NCI-H226 (cell line): ENCODE results near the gene DHRS9.

Source experiments
- DNase-seq: peaks from one replicate; pipeline ENCODE4 v3.0.0-alpha.2; 2015

The DHRS9 gene

GRCh38 chr2:169065864-169066517 lies 3.4 kb upstream of the DHRS9 start:
- no peak for DNase-seq

- no peak for DNase-seq
Observed at GRCh38 chr2:169066897-169067296, 2.5 kb upstream of the DHRS9 start.

GRCh38 chr2:169069833-169070232 lies 470 bp downstream of the DHRS9 start:
- no peak for DNase-seq

- DNase-seq = no peak
Observed at GRCh38 chr2:169071455-169071854, 2.1 kb downstream of the DHRS9 start.

GRCh38 chr2:169072163-169072925 lies 3.0 kb downstream of the DHRS9 start:
- DNase-seq = no peak

GRCh38 chr2:169073211-169073962 lies 4.0 kb downstream of the DHRS9 start:
- DNase-seq = no peak

GRCh38 chr2:169073963-169074751 lies 4.8 kb downstream of the DHRS9 start:
- peak; percentile 69 for DNase-seq

- DNase-seq = no peak
Observed at GRCh38 chr2:169077674-169078240, 8.4 kb downstream of the DHRS9 start.

- DNase-seq = peak; percentile 70
Observed at GRCh38 chr2:169080250-169081069, 11.1 kb downstream of the DHRS9 start.

GRCh38 chr2:169081551-169081950 lies 12.2 kb downstream of the DHRS9 start:
- peak; percentile 70 for DNase-seq

- no peak for DNase-seq
Observed at GRCh38 chr2:169082995-169083394, 13.6 kb downstream of the DHRS9 start.

- peak; percentile 24 for DNase-seq
Observed at GRCh38 chr2:169086893-169087467, 17.6 kb downstream of the DHRS9 start.

GRCh38 chr2:169087757-169088379 lies 18.5 kb downstream of the DHRS9 start:
- DNase-seq = no peak

GRCh38 chr2:169089182-169089581 lies 19.8 kb downstream of the DHRS9 start:
- no peak for DNase-seq

- no peak for DNase-seq
Observed at GRCh38 chr2:169090133-169090820, 20.9 kb downstream of the DHRS9 start.

- no peak for DNase-seq
Observed at GRCh38 chr2:169091256-169091655, 21.9 kb downstream of the DHRS9 start.

- DNase-seq = peak; percentile 78
Observed at GRCh38 chr2:169091761-169092519, 22.6 kb downstream of the DHRS9 start.

GRCh38 chr2:169093535-169093934 lies 24.2 kb downstream of the DHRS9 start:
- DNase-seq = no peak

GRCh38 chr2:169094676-169095075 lies 25.3 kb downstream of the DHRS9 start:
- no peak for DNase-seq
